ENCODE results near the gene GNAI2.
"Not testable (repeated sequence)": the region's sequence is repeated elsewhere in the genome, so short reads cannot be mapped to it uniquely, and the experiment has no call there.

Gene GNAI2

GRCh38 chr3:50248387-50248786 is 12.4 kb downstream of the GNAI2 start:
- FAIRE-seq: no peak

GRCh38 chr3:50249457-50249856 is 13.5 kb downstream of the GNAI2 start:
- FAIRE-seq: no peak

DNA sequence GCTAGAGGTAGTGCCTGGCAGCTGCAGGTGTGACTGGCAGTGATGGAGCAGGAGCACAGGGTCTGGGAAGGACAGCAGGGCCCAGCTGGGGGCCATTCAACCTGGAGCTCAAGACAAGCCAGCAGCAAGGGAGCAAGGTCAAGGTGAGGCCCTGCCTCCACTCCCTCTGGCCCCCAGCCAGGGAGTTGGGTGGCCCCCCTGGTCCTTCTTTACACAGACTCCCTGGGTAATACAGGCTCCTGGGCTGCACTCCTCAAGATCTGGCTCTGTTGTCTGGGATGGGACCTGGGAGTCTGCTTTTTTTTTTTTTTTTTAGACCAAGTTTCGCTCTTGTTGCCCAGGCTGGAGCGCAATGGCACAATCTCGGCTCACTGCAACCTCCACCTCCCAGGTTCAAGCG is 14.5 kb downstream of the GNAI2 start:
- FAIRE-seq: no peak

- no peak for FAIRE-seq
These were observed 15.2 kb downstream of the GNAI2 start for GRCh38 chr3:50251220-50251619.

DNA sequence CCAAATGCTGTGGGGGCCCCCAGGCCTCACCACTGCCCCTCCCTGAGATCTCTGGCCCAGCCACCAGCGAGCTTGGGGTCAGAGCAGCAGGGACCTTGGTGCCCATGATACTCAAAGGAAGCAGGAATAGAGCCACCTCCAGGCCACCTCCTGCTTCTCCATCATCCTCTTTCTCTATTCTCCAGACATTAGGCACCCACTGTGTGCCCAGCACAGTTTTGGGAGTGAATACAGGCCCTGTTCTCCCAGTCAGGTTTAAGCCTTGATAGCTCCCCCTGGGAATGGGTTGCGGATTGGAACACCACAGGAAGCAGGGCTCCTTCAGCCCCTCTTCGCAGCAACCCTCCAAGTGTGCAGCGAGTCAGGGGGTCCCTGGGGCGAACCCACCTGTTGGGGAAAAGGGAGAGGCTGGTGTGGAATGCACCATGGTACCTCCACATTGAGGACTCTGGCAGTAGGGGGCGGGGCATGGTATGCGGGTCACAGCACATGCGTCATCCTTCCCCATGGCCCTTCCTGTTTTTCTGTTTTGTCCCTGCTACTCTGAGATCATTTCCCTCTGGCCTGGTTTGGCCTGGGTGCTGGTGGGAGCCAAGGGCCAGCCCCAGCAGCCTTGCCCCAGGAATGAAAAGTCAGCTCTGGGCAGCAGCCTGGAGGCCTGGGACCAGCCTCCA is 18.7 kb downstream of the GNAI2 start:
- FAIRE-seq: no peak

GRCh38 chr3:50255251-50255615 is 19.2 kb downstream of the GNAI2 start:
- FAIRE-seq: no peak

GRCh38 chr3:50256978-50257890 is 21.2 kb downstream of the GNAI2 start:
- no peak for FAIRE-seq

- FAIRE-seq: no peak
These were observed 22.2 kb downstream of the GNAI2 start for GRCh38 chr3:50258029-50258680.

- no peak for FAIRE-seq
These were observed 23.0 kb downstream of the GNAI2 start for GRCh38 chr3:50258979-50259378.

DNA sequence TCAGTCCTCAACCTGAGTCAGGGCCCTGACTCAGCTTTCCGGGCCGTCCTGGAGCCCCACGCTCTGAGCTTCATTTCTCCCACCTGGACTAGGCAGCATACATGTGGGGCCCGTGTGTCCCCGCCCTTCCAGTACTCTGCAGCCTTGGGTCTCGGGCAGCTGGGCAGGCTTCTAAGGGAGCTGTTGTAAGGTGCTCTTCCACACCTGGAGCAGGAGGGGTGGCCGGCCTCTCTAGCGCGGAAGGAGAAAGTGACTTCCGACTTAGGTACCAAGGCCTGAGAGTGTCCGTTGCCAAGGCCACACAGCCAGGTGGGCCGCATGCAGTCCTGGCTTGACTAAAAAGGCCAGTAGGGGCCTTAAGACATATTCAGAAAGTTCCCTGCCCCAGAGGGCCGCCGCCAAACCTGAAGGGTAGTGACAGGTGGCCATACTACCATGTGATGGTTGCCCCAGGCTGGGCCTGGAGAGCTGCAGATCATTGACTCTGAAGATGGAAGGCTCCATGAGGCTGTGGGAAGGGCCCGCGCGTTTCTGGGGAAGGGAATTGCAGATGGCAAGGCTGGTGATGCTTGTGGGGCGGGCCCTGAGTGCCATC is 23.5 kb downstream of the GNAI2 start:
- FAIRE-seq: no peak

DNA sequence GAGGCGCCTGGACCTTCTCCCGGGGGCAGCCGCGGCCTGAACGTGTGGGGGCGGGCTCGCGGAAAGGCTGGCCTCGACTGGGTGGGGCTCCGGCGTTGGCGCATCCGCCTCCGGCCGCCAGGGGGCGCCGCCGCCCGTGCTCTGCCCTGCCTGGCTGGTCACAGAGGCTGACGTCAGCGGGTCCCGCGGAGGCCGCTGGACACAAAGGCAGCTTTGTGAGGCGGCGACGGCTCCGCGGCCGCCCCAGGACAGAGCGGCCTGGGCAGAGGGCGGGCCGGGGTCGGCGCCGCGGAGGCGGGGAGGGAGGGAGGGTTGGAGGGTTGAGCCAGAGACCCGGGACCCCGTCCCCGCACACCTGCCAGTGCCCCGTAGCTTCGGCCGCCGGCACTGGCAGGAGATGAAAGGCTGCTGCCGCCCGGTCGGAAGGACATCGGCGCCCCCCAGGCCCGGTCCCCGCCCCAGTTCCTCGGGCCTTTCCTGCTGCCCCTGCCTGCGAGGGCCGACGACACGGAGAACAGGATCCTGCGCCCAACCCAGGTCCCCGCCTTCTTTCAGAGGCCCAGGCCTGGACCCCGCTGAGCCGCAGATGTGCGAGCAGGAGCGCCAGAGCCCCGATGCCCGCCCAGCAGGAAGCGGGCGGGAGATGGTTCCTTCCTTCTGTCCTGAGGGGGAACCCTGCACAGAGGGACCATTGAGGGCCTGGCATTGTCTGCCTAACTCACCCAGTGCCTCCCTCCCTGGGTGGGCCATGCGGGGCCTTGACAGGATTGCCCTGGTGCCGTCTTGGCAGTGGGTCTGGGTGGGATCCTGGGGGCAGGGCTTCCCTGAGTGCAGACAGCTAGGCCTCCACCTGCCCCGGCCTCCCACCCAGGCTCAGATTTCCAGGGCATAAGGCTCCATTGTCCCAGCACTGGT is 24.3 kb downstream of the GNAI2 start:
- FAIRE-seq: no peak

- FAIRE-seq: no peak
These were observed 25.0 kb downstream of the GNAI2 start for GRCh38 chr3:50260942-50261441.

GRCh38 chr3:50261505-50261904 is 25.5 kb downstream of the GNAI2 start:
- no peak for FAIRE-seq

GRCh38 chr3:50262200-50262599 is 26.2 kb downstream of the GNAI2 start:
- FAIRE-seq: not testable (repeated sequence)

- FAIRE-seq: no peak
These were observed 26.8 kb downstream of the GNAI2 start for GRCh38 chr3:50262778-50263177.

DNA sequence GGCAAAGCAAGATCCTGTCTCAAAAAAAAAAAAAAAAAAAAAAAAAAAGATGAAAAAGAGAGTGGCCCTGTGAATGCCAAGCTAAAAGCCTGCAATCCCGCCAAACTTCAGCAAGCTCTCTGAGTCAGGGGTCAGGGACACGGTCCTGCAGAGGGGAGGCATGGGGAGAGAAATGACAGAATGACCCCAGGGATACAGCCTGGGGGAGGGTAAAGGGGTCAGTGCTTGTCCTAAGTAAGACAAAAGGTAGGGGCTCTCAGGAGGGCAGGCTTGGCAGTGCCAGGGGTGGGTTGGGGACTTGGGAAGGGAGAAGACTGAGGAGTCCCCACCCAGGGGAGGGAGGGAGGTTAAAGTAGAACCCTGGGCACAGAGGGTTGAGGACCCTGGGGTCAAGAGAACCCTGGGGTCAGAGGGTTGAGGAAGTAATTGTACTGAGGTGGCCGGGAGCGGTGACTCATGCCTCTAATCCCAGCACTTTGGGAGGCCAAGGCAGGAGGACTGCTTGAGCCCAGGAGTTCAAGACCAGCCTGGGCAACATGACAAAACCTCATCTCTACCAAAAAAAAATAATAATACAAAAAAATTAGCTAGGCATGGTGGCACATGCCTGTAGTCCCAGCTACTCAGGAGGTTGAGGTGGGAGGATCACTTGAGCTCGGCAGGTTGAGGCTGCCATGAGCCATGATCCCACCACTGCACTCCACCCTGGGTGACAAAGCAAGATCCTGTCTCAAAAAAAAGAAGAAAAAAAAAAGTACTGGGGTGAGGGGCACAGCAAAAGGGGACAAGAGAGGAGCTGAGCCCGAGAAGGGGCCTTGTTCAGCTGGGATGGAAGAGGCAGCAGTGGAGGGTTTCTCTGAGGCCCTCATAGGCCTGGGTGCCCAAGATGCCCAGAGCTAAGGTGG is 27.7 kb downstream of the GNAI2 start:
- no peak for FAIRE-seq

- FAIRE-seq: no peak
These were observed 28.5 kb downstream of the GNAI2 start for GRCh38 chr3:50264383-50264963.

DNA sequence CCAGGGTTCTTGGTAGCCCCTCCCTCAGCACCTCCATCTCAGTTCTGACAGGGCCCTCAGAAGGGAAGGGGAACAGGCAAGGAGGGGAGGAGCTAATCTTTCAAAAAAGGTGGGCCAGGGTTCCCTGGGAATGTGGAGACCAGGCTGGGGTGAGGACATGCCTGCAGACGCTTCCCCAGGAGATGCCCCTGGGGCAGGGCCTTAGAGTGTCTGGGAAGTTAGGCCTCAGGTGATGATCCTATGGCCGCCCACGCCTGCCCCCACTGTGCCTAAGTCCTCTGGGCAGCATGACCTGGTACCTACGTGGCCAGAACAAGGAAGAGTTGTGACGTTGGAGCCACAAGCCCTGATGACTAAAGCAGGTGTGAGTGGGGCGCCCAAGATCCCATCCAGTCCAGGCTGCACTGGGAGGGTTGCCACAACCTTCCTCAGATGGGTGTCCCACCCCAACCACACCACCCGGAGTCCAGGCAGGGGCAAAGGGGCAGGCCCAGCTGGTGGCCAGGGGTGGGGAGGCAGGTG is 29.0 kb downstream of the GNAI2 start:
- no peak for FAIRE-seq

DNA sequence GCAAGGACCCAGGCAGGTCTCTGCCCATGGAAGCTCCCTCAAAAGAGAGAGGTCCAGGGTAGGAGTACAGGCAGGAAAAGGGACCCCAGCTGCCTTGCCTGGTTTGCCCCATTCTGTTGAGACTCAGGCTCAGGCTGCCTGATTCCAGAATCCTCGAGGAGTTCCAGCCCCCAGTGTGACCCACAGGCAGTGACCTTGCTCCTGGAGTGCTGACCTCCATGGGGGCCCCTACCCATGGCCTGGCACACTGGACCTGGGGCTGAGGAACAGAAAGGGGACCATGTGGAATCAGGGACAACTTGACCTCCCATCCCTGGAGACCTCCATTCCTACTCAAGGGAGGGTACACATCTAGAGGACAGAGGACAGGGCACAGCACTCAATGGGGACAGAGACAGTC is 29.6 kb downstream of the GNAI2 start:
- FAIRE-seq: no peak

DNA sequence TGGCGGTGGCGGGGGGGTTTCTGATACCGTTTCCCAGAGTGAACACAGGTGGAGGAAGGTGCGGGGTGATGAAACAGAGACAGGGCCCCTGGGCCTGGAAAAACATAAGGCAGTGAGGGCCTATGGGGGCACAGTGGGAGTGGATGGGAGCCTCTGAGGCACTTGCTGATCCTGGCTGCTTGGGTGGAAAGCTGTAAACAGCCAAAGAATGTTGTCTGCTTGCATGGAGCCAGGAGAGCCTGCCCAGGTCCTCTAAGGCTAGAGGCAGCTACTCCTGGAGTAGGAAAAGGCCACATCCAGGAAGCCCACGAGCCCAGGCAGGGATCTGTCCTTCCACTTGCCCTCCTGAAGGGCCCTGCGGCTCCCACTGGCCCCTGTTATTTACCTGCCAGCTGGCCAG is 30.0 kb downstream of the GNAI2 start:
- FAIRE-seq: no peak

All from endometrium (tissue), 2 donors.